Omental fat pad (tissue), 4 donors: Measurements from ENCODE around the gene C19orf53. TPM values are rescaled to one million over a fixed set of nuclear protein-coding genes. Genes with fewer than 3 reads are reported as not detected.
A peak's percentile ranks its signal among the peaks of the same experiment; 100 is the strongest.

Experiments used
- ATAC-seq: fragments of 150-250 bp; one replicate; pipeline ENCODE4 v1.9.1; 2016; ENCODE audit warnings: mild to moderate bottlenecking, moderate library complexity; ENCODE audit not compliant: low FRiP score
- DNase-seq: peaks from one replicate; pipeline ENCODE4 v3.0.0-alpha.2; 2019; ENCODE audit warnings: low spot score
- CTCF ChIP-seq, 3 donors: fragments of 450-650 bp; IDR thresholded peaks; one replicate each; pipeline ENCODE4 v1.5.1; 2016 to 2017; ENCODE audit warnings: antibody characterized with exemption in 3 of 3, mild to moderate bottlenecking in 3 of 3, moderate library complexity in 2 of 3
- total RNA-seq, 4 donors: library from RNA; depleted of rRNA; stranded (reverse); fragments of >200 nt; gene quantifications; one replicate each; pipeline ENCODE4 v1.1.0, GENCODE V29; 2016

The C19orf53 gene
- total RNA-seq, 4 donors from 2014 or later, result 135 to 206 (median 170) TPM

- TF ChIP-seq CTCF (IDR thresholded peaks at IDR 0.05), result no peak
- DNase-seq (no peak), ATAC-seq (no peak)
Measured at GRCh38 chr19:13763265-13763664, 11.0 kb upstream of the C19orf53 start.

GRCh38 chr19:13764101-13764807 is 10.0 kb upstream of the C19orf53 start, which contains the start of gene MRI1:
TSS of gene MRI1 (plus strand) at chr19:13764522. CDS start at chr19:13764589, 67 bp downstream.
- DNase-seq (peak; percentile 65), ATAC-seq (peak; percentile 75)
- no peak for TF ChIP-seq CTCF (IDR thresholded peaks at IDR 0.05)

- no peak for TF ChIP-seq CTCF (IDR thresholded peaks at IDR 0.05)
- ATAC-seq, result peak; percentile 43
Measured at GRCh38 chr19:13764821-13765394, 9.3 kb upstream of the C19orf53 start.

GRCh38 chr19:13765395-13766094 is 8.7 kb upstream of the C19orf53 start:
- ATAC-seq (no peak), DNase-seq (no peak)
- TF ChIP-seq CTCF (IDR thresholded peaks at IDR 0.05), result no peak

More at GRCh38 chr19:13764821-13765394, 9.3 kb upstream of the C19orf53 start:
- no peak for DNase-seq

- no peak for TF ChIP-seq CTCF (IDR thresholded peaks at IDR 0.05)
- ATAC-seq, result no peak
- no peak for DNase-seq
Measured at GRCh38 chr19:13766095-13766481, 8.2 kb upstream of the C19orf53 start.

- DNase-seq (no peak), ATAC-seq (no peak)
- no peak for TF ChIP-seq CTCF (IDR thresholded peaks at IDR 0.05)
Measured at GRCh38 chr19:13768510-13768909, 5.7 kb upstream of the C19orf53 start.
